Nephron (organoid): ENCODE results near the gene BAIAP2.
A peak's percentile ranks its signal among the peaks of the same experiment; 100 is the strongest.

Source experiments
- H3K27ac Mint-ChIP-seq, 3 experiments: 2 replicates each; pipeline ENCODE4 v1.8.0; 2020; ENCODE audit warnings: mixed read lengths in 3 of 3, mild to moderate bottlenecking in 2 of 3, moderate library complexity in 1 of 3
- H3K27me3 Mint-ChIP-seq: 2 replicates; pipeline ENCODE4 v1.8.0; 2021; ENCODE audit warnings: low read depth, mild to moderate bottlenecking, moderate library complexity, mixed read lengths
- H3K36me3 Mint-ChIP-seq: 2 replicates; pipeline ENCODE4 v1.8.0; 2020; ENCODE audit warnings: low read depth, mixed read lengths
- H3K4me1 Mint-ChIP-seq: 2 replicates; pipeline ENCODE4 v1.8.0; 2020; ENCODE audit warnings: mixed read lengths
- H3K4me3 Mint-ChIP-seq, 3 experiments: 2 replicates each; pipeline ENCODE4 v1.8.0; 2020; ENCODE audit warnings: mild to moderate bottlenecking in 3 of 3, mixed read lengths in 3 of 3, moderate library complexity in 2 of 3
- H3K9me3 Mint-ChIP-seq: 2 replicates; pipeline ENCODE4 v1.8.0; 2020; ENCODE audit warnings: mixed read lengths
- TF ChIP-seq, protein P1 (sequence below), 3 experiments: fragments of 200-600 bp; sonication (generic); IDR thresholded peaks; one replicate each; pipeline ENCODE4 v1.5.0; 2021; ENCODE audit warnings: antibody characterized with exemption in 3 of 3; ENCODE audit not compliant: unreplicated experiment in 3 of 3

Gene BAIAP2

DNA sequence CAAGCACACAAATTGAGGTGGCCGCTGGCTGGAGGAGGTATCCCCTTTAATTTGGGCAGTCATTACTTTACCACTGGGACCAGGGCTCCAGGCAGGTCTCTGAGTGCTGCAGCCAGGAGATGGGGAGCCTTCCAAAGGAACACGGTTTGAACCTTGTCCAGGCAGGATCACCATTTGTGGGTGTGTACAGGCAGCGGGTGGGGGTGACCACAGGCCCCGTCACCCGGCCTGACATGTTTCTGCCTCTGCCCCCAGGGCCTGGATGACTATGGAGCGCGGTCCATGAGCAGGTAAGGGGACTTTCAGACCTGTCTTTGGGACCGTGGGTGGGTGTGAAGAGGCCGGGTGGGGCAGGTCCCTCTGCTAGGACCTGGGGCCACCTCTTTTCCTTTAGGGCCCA lies 73.3 kb downstream of the BAIAP2 start:
- Mint-ChIP-seq H3K9me3 (no peaks in the 10 kb centered on the region), H3K27me3 (no peaks in the 10 kb centered on the region), H3K4me3 (no peak overlapping the region), H3K4me1 (peaks cover 16% of the 10 kb centered on the region), H3K36me3 (peaks cover 5% of the 10 kb centered on the region), H3K27ac (no peak overlapping the region)
- TF ChIP-seq, protein P1, sequence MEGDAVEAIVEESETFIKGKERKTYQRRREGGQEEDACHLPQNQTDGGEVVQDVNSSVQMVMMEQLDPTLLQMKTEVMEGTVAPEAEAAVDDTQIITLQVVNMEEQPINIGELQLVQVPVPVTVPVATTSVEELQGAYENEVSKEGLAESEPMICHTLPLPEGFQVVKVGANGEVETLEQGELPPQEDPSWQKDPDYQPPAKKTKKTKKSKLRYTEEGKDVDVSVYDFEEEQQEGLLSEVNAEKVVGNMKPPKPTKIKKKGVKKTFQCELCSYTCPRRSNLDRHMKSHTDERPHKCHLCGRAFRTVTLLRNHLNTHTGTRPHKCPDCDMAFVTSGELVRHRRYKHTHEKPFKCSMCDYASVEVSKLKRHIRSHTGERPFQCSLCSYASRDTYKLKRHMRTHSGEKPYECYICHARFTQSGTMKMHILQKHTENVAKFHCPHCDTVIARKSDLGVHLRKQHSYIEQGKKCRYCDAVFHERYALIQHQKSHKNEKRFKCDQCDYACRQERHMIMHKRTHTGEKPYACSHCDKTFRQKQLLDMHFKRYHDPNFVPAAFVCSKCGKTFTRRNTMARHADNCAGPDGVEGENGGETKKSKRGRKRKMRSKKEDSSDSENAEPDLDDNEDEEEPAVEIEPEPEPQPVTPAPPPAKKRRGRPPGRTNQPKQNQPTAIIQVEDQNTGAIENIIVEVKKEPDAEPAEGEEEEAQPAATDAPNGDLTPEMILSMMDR (IDR thresholded peaks at IDR 0.05; ENCODE audit: unreplicated experiment in 3 of 3): no peak

DNA sequence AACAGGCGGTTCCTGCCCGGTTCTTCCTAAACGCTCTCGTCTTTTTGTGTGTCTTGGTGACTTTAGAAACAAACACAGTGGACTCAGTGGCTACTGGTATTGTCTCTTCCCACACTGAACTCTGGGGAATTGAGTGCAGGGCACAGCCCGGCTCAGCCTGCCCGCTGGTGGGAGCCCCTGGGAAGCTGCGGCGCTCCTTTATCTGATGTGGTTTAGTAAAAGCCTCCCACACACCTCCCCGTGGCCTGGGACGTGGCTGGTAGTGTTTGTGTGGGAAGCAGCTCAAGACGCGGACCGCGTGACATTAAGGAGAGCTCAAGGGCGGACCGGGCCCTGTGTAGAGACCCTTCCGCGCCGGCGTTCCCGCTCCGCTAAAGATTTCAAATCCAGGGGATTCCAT lies 75.0 kb downstream of the BAIAP2 start:
- TF ChIP-seq, protein P1 (IDR thresholded peaks at IDR 0.05; ENCODE audit: unreplicated experiment in 3 of 3): no peak
- Mint-ChIP-seq H3K36me3 (peaks cover 5% of the 10 kb centered on the region), H3K27ac (peak overlapping the region in 2 of 3 experiments; percentile 33 to 52), H3K27me3 (no peaks in the 10 kb centered on the region), H3K4me1 (peaks cover 20% of the 10 kb centered on the region), H3K9me3 (no peaks in the 10 kb centered on the region), H3K4me3 (no peak overlapping the region)

DNA sequence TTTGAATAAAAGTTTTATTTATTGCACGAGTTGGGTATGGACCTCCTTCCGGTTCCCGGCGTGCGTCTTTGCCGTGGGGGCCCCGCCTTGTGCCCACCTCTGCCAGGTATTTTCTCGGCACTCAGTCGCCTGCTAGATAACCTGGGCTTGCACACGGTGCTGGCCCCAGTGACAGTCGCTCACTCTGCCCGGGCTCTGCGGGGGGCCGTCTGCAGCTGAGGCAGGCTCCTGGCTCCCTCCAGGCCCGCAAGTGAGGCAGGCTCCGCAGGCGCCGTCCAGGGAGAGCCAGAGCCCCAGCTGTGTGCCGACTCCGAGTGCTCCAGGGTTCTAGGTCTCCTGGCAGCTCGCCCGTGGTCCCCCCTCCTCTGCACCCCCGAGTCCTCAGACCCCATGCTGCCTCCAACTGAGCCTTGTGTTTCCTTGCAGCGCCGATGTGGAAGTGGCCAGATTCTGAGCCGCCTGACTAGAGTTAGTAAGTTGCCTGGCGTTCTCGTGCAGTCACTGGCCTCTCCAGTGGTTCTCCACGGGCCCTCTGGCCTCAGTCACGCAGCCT lies 75.6 kb downstream of the BAIAP2 start:
- no peaks in the 10 kb centered on the region for H3K27me3 Mint-ChIP-seq
- H3K9me3 Mint-ChIP-seq: no peaks in the 10 kb centered on the region
- peaks cover 5% of the 10 kb centered on the region for H3K36me3 Mint-ChIP-seq
- peak overlapping the region in 2 of 3 experiments; percentile 33 to 52 for H3K27ac Mint-ChIP-seq
- TF ChIP-seq, protein P1 (IDR thresholded peaks at IDR 0.05; ENCODE audit: unreplicated experiment in 3 of 3): no peak
- no peak overlapping the region for H3K4me3 Mint-ChIP-seq
- H3K4me1 Mint-ChIP-seq: peaks cover 21% of the 10 kb centered on the region

DNA sequence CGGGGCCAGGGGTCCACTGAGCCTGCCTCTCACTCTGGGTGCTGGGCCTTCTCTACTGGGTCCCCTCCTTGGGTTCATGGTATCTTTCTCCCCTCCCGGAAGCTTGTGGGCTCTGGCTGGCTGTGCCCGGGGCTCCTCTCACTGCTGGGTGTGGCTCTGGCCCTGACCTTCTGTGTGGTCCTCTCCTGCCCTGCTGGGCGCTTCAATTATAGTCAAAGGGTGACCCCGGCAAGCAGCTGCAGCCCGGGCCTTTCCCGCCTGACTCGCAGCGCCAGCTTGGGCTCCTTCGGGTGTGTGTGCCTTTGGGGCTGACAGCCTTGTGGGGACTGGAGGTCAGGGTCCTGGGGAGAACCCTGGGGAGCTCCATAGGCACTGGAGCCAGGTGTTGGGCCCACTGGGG lies 76.1 kb downstream of the BAIAP2 start:
- Mint-ChIP-seq H3K36me3 (peaks cover 5% of the 10 kb centered on the region), H3K27me3 (no peaks in the 10 kb centered on the region), H3K4me3 (no peak overlapping the region), H3K4me1 (peaks cover 21% of the 10 kb centered on the region), H3K9me3 (no peaks in the 10 kb centered on the region), H3K27ac (no peak overlapping the region)
- TF ChIP-seq, protein P1 (IDR thresholded peaks at IDR 0.05; ENCODE audit: unreplicated experiment in 3 of 3): no peak

DNA sequence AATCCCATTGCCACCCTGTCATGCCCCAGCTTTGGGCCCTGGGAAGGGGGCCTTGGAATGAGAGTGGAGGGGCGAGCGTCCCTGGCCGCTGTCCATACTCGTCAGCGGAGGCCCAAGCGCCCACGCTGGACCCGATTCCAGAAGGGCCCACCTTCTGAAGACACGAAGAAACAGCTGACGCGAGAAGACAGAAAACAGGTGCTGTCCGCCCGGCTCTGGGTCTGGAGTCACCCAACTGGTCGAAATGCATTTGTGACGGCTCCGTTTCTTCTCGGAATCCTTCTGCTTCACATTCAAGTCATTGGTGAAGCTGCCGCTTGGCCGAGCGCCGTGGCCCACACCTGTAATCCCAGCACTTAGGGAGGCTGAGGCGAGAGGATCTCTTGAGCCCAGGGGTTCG lies 77.5 kb downstream of the BAIAP2 start:
- TF ChIP-seq, protein P1 (IDR thresholded peaks at IDR 0.05; ENCODE audit: unreplicated experiment in 3 of 3): no peak
- Mint-ChIP-seq H3K9me3 (no peaks in the 10 kb centered on the region), H3K27ac (no peak overlapping the region), H3K4me3 (no peak overlapping the region), H3K4me1 (peaks cover 21% of the 10 kb centered on the region), H3K27me3 (no peaks in the 10 kb centered on the region), H3K36me3 (peaks cover 5% of the 10 kb centered on the region)

DNA sequence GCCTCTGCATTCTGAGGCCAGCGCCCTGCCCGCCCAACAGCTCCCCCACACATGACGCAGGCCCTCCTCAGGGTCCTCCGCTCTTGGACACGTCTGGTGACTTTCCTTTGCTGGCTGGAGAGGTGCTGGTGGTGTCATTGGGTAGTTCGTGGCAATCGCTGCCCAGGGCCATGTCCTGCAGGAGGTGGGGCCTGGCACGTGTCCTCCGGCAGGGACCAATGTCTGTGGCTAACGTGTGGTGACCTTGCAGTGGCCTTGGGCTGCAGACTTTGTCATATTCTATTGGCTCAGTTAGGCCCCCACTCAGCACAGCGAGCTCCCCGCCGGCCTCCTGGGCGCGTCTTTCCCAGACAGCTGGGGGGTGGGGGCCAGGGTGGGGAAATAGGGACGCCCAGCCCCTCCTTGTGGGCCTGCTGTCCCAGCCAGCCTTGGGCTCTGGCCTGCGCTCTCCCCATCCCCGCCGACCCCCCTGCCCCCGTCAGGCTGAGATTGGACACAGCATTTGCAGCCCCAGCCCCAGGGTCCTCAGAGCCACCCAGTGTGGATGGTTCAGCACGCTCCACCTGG lies 78.3 kb downstream of the BAIAP2 start:
- TF ChIP-seq, protein P1 (IDR thresholded peaks at IDR 0.05; ENCODE audit: unreplicated experiment in 3 of 3): no peak
- H3K4me1 Mint-ChIP-seq: peaks cover 21% of the 10 kb centered on the region
- no peak overlapping the region for H3K4me3 Mint-ChIP-seq
- H3K27me3 Mint-ChIP-seq: no peaks in the 10 kb centered on the region
- H3K27ac Mint-ChIP-seq: no peak overlapping the region
- H3K36me3 Mint-ChIP-seq: peaks cover 5% of the 10 kb centered on the region
- no peaks in the 10 kb centered on the region for H3K9me3 Mint-ChIP-seq
